T-helper 1 cell treated with Interleukin-12 subunit alpha and Interleukin-12 subunit beta and Interleukin-4 antibody, amounts not matched to agents 30 μg/mL and 1 μg/mL, for 36 hours (primary cell): ENCODE measurements around the gene CCDC71L.

Source experiments
- H3K27ac Mint-ChIP-seq: one replicate; pipeline ENCODE4 v1.8.0; 2021; ENCODE audit warnings: mild to moderate bottlenecking, mixed read lengths
- H3K27me3 Mint-ChIP-seq: one replicate; pipeline ENCODE4 v1.8.0; 2021; ENCODE audit warnings: low read depth, mixed read lengths
- H3K36me3 Mint-ChIP-seq: one replicate; pipeline ENCODE4 v1.8.0; 2021; ENCODE audit warnings: low read depth, mixed read lengths
- H3K4me1 Mint-ChIP-seq: one replicate; pipeline ENCODE4 v1.8.0; 2021; ENCODE audit warnings: low read depth, mixed read lengths
- H3K4me3 Mint-ChIP-seq: one replicate; pipeline ENCODE4 v1.8.0; 2021; ENCODE audit warnings: mild to moderate bottlenecking, moderate library complexity, mixed read lengths
- H3K9me3 Mint-ChIP-seq: one replicate; pipeline ENCODE4 v1.8.0; 2021; ENCODE audit warnings: mixed read lengths

The CCDC71L gene

DNA sequence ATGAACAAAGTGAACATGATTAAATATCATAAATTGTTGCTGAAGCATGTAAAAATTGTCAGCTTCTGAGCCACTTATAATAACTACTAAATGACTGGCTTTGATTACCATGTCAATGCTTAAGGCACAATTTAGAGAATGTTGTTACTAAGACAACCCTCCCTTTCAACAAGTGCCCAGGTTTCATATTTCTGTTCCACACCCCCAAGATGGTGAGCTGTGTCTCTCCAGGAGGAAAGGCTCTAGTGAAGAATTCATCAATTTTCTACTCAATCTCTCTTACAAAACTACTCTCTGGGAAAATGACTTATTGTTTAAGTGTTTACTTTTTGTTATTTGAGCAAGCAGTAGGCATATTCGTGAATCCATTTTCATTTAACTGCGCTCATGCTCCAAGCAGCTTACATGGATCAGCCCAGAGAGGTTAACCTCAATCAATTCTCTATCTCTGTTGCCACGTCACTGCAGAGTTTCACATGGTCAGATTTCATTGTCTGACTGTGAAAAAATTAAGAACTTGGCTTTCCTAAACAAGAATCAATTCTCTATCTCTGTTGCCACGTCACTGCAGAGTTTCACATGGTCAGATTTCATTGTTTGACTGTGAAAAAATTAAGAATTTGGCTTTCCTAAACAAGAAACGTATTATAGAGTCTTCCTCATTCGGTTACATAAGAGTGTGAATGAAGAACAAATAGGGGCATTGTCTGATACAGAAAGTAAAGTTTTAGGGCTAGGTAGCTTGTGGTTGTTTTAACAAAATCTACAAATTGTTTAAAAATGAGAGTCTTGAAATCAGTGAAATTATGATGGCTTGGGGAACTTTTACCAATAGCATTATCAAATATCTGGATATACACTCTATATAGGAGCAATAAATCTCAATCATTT, 49.7 kb downstream of the CCDC71L start:
- H3K4me3 Mint-ChIP-seq: no peak overlapping the region
- H3K36me3 Mint-ChIP-seq: no peaks in the 10 kb centered on the region
- H3K9me3 Mint-ChIP-seq: no peaks in the 10 kb centered on the region
- no peaks in the 10 kb centered on the region for H3K4me1 Mint-ChIP-seq
- H3K27me3 Mint-ChIP-seq: no peaks in the 10 kb centered on the region
- H3K27ac Mint-ChIP-seq: no peak overlapping the region

GRCh38 chr7:106609416-106609815, 51.5 kb downstream of the CCDC71L start:
- Mint-ChIP-seq H3K27ac (no peak overlapping the region), H3K27me3 (no peaks in the 10 kb centered on the region), H3K9me3 (no peaks in the 10 kb centered on the region), H3K4me3 (no peak overlapping the region), H3K4me1 (peaks cover 2% of the 10 kb centered on the region), H3K36me3 (no peaks in the 10 kb centered on the region)

- no peak overlapping the region for H3K27ac Mint-ChIP-seq
- H3K27me3 Mint-ChIP-seq: no peaks in the 10 kb centered on the region
- no peaks in the 10 kb centered on the region for H3K36me3 Mint-ChIP-seq
- no peak overlapping the region for H3K4me3 Mint-ChIP-seq
- no peaks in the 10 kb centered on the region for H3K9me3 Mint-ChIP-seq
- H3K4me1 Mint-ChIP-seq: peaks cover 6% of the 10 kb centered on the region
Measured at GRCh38 chr7:106608661-106609060, 52.3 kb downstream of the CCDC71L start.
